ENCODE measurements around the gene NUMA1.
A peak's percentile ranks its signal among the peaks of the same experiment; 100 is the strongest.

- TF ChIP-seq ZNF431 (CRISPR knock-in tag; IDR thresholded peaks at IDR 0.05; ENCODE audit: borderline replicate concordance, low read depth) = no peak
- TF ChIP-seq REST (IDR thresholded peaks at IDR 0.05; ENCODE audit: borderline replicate concordance in 1 of 2, low read depth in 1 of 2, low read length in 2 of 2) = no peak
- TF ChIP-seq SP1 (IDR thresholded peaks at IDR 0.05) = no peak
- TF ChIP-seq SP1 (CRISPR knock-in tag; IDR thresholded peaks at IDR 0.05) = no peak
- no peak for TF ChIP-seq CTCF (CRISPR knock-in tag; IDR thresholded peaks at IDR 0.05)
- TF ChIP-seq TRIM22 (IDR thresholded peaks at IDR 0.05) = no peak
- 0 out of 4 replicates have a peak, but pooled peaks of 1 of the 2 experiments have one; percentile 14 for TF ChIP-seq POLR2A (IDR thresholded peaks at IDR 0.05; ENCODE audit: insufficient read depth in 1 of 2, low read depth in 2 of 2, low read length in 2 of 2)
Measured at GRCh38 chr11:72001285-72001684, 79.1 kb downstream of the NUMA1 start.
